ENCODE results near the gene SOWAHC.

The SOWAHC gene

DNA sequence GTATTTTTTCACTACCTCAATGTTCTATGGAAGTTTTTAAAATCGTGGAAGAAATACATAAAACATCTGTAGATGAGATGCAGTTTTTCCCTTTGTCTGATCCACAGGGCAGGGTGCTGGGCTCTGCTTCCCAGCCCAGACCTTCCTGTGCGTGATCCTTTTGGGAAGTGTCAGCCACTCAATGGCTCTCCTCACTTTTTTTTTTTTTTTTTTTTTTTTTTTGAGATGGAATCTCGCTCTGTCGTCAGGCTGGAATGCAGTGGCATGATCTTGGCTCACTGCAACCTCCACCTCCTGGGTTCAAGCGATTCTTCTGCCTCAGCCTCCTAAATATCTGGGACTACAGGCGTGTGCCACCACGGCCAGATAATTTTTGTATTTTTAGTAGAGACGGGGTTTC lies 32.8 kb downstream of the SOWAHC start:
- no peak for DNase-seq (ENCODE audit: low read depth)

GRCh38 chr2:109647636-109648035 lies 33.5 kb downstream of the SOWAHC start:
- DNase-seq (ENCODE audit: low read depth): peak; percentile 47

- no peak for DNase-seq (ENCODE audit: low read depth)
Observed at GRCh38 chr2:109648041-109648527, 33.9 kb downstream of the SOWAHC start.

DNA sequence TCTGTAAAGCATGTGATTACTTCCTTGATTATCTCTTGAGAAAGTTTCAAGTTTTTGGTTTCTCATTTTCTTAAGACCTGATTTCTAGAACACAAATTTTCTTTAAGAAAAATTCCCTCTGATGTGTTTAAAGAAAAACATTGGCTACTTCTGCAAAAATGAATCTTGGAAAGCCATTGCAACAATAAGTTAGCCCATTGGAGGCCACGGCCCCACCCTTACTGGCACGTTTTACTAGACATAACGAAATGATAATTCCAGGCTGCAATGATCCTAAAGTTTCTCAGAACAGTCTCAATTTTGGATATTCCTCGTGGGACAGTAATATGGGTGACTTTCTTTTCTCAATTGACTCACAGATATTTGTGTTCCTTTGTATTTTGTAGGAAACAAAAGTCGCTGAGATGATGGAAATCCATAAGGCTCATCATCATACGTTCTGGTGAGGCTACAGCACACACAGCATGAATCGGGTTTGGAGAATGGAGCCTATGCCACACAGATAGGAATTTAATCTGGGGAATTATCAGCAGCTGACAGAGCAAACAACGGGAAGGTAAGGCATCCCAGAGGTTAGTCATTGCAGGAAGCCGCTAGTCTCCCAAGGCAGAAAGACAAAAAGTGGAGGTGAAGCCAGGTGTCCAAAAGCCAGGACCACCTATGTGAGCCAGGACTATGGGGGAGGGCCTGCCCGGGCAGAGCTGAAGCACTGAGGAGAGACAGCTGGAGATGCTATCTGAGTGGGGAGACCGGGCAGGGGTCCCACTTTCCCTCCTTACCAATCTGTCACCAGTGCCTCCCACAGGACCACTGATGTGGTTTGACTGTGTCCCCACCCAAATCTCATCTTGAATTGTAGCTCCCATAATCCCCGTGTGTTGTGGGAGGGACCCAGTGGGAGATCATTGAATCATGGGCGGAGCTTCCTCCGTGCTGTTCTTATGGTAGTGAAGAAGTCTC lies 35.9 kb downstream of the SOWAHC start:
- no peak for DNase-seq (ENCODE audit: low read depth)

DNA sequence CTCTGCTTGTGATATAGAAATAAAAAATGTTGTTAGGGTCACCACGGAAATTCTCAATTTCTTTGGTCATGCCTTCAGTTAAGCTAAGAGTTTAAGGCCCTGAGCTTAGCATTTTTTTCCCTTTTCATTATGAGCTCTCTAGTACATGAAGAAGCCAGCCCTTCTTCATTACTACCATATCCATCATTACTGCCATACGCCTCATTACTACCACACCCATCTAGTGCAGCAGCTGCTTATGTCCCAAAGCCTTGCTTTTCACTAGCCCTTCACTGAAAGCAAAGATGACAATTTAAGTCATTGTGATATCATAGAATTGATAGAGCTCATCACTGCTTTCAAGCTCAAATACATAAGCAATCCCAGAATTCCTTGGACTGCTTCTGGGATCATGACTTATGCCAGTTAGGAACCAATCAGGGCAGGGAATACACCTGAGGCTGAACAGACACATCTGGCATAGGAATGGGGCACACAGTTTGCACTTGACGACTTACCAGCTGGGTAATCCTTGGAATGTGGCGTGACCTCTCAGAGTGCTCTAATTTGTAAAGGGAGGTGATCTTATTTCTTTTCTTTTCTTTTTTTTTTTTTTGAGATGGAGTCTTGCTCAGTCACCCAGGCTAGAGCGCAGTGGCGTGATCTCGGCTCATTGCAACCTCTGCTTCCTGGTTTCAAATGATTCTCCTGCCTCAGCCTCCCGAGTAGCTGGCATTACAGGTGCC lies 40.3 kb downstream of the SOWAHC start:
- no peak for DNase-seq (ENCODE audit: low read depth)

- no peak for DNase-seq (ENCODE audit: low read depth)
Observed at GRCh38 chr2:109655287-109655686, 41.1 kb downstream of the SOWAHC start.

GRCh38 chr2:109659396-109660045 lies 45.4 kb downstream of the SOWAHC start:
- DNase-seq (ENCODE audit: low read depth): no peak

DNA sequence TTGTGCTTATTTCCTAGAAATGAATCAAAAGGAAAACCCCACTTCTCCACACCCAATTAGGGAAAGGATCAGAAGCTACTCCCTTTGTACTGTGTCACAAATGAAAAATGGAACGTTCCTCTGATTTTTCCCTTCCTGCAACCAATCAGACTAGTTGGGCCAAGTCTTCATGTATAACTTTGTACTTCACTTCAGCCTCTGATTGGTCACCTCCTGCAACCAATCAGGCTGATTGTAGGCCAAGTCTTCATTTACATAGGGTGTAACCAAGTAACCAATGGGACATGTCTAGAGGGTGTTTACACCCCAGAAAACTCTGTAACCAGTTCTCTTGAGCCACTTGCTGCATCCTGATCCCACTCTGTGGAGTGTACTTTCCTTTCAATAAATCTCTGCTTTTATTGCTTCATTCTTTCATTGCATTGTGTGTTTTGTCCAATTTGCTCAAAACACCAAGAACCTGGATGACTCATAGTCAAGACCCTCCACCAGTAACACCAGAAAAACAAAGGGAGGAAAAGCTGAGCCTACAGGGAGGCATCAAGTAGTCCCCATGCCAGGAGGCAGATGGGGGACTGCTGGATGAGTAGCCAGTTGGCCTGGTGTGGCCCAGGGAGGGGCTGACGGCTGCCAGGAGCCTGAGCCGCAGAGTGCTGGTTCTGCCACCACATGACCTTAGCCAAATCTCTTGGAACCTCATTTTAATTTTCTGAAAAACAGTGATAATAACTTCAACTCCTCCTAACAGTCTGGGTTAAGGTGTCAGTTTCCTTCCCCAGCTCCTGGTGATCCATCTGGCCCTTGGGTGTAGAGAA lies 46.1 kb downstream of the SOWAHC start:
- no peak for DNase-seq (ENCODE audit: low read depth)

DNA sequence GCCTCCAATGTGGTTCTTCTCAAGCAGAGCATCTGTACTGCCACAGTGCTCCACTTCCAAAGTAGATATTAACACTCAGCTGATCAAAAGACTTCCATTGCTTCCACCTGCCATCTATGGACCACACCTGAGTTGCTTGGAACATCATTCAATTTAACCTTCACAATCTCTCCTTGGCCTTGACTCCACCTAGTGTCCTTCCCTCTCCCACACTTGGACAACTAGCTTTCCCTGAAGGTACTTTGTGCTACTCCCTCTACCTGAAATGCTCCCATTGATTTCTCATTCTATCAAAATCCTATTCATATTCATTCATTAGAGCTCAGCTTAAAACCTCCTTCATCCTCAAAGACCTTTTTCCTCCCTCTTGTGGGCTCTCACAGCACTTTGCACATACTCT lies 48.7 kb downstream of the SOWAHC start:
- no peak for DNase-seq (ENCODE audit: low read depth)

DNA sequence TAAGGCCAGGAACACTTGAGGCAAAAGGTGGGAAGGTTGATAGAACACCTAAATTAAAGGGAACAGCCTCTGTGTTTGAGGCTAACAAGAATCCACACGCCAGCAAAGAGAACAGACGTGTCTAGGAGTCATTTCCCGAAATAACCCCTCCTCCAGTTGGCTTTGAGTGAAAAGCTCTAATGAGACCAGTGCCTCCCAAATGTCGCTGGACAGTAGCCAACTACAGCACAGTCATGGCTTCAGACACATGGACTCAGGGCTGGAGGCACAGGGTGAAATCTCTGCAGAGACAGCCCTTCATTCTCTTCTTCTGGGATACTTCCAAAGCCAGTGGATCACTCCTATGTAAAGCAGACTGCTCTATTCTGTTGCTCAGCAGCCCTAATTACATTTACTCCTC lies 49.6 kb downstream of the SOWAHC start:
- DNase-seq (ENCODE audit: low read depth): peak; percentile 85

DNA sequence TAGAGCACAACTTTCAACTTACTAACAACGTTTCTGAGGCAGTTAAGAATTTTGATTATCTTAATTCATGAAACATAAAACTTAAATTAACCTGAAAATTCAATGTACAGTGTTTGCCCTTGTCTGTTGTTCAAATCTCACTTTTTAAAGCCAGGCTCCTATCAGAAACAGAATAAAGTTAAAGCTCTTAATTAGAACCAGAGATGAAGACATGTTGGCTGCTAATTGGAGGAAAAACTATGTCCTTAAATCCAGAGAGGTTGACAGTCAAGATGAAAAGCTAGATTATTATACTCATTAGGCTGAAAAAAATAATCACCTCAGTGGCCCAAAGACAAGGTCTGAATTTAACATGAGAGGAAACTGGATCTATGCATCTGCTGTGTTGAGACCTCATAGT lies 52.3 kb downstream of the SOWAHC start:
- DNase-seq (ENCODE audit: low read depth): no peak
